ENCODE results near the gene MMD2.

Gene MMD2

DNA sequence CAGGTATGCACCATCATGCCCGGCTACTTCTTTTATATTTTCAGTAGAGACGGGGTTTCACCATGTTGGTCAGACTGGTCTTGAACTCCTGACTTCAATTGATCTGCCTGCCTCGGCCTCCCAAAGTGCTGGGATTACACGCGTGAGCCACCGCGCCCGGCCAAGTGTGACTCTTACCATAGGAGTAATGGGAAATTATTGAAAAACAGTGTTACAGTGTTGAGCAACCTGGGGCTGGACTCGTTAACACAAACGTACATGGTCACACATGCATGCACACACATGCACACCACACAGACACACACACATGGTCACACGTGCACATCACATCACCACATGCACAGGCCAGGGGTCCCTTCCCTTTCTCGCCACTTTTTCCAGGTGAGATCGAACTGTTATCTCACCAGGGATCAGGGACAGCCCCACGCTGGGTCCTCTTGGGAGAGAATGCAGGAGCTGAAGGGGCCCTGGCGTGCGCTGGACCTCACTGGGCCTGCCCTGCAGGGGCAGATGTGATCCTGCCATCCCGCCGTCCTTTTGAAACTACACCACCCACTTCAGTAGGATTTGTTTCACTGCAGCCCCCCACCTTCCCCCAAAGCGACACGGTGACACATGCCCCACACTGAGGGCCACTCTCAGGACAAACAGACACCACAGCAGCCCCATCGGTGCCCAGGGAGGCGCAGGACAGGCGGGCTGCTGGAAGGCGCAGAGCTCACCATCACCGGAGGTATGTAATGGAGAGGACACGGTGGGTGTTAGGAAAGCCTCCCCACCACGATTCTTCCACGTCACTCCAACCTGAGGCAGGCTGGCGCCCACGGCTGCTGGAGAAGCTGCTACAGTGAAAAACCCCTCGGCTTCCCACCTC, 85.7 kb downstream of the MMD2 start:
- no peak for TF ChIP-seq FOXM1 (IDR thresholded peaks at IDR 0.05; ENCODE audit: borderline replicate concordance, low read depth)
- TF ChIP-seq YY1 (IDR thresholded peaks at IDR 0.05; ENCODE audit: low read depth): no peak
- TF ChIP-seq ZBTB7A (IDR thresholded peaks at IDR 0.05; ENCODE audit: low read depth): no peak
- no peak for TF ChIP-seq TAF1 (IDR thresholded peaks at IDR 0.05; ENCODE audit: low read depth)
- TF ChIP-seq, protein P1, sequence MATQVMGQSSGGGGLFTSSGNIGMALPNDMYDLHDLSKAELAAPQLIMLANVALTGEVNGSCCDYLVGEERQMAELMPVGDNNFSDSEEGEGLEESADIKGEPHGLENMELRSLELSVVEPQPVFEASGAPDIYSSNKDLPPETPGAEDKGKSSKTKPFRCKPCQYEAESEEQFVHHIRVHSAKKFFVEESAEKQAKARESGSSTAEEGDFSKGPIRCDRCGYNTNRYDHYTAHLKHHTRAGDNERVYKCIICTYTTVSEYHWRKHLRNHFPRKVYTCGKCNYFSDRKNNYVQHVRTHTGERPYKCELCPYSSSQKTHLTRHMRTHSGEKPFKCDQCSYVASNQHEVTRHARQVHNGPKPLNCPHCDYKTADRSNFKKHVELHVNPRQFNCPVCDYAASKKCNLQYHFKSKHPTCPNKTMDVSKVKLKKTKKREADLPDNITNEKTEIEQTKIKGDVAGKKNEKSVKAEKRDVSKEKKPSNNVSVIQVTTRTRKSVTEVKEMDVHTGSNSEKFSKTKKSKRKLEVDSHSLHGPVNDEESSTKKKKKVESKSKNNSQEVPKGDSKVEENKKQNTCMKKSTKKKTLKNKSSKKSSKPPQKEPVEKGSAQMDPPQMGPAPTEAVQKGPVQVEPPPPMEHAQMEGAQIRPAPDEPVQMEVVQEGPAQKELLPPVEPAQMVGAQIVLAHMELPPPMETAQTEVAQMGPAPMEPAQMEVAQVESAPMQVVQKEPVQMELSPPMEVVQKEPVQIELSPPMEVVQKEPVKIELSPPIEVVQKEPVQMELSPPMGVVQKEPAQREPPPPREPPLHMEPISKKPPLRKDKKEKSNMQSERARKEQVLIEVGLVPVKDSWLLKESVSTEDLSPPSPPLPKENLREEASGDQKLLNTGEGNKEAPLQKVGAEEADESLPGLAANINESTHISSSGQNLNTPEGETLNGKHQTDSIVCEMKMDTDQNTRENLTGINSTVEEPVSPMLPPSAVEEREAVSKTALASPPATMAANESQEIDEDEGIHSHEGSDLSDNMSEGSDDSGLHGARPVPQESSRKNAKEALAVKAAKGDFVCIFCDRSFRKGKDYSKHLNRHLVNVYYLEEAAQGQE (IDR thresholded peaks at IDR 0.05; ENCODE audit: low read depth): no peak
- no peak for TF ChIP-seq EGR1 (IDR thresholded peaks at IDR 0.05)
- TF ChIP-seq RAD21 (IDR thresholded peaks at IDR 0.05; ENCODE audit: low read depth): no peak
- TF ChIP-seq TCF12 (IDR thresholded peaks at IDR 0.05; ENCODE audit: low read depth): no peak
- TF ChIP-seq, protein P2, sequence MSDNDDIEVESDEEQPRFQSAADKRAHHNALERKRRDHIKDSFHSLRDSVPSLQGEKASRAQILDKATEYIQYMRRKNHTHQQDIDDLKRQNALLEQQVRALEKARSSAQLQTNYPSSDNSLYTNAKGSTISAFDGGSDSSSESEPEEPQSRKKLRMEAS (IDR thresholded peaks at IDR 0.05): no peak
- TF ChIP-seq, protein P3, sequence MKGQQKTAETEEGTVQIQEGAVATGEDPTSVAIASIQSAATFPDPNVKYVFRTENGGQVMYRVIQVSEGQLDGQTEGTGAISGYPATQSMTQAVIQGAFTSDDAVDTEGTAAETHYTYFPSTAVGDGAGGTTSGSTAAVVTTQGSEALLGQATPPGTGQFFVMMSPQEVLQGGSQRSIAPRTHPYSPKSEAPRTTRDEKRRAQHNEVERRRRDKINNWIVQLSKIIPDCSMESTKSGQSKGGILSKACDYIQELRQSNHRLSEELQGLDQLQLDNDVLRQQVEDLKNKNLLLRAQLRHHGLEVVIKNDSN (IDR thresholded peaks at IDR 0.05): no peak
- TF ChIP-seq TEAD4 (IDR thresholded peaks at IDR 0.05): no peak
- no peak for TF ChIP-seq EP300 (IDR thresholded peaks at IDR 0.05; ENCODE audit: borderline replicate concordance)
- TF ChIP-seq CREB1 (IDR thresholded peaks at IDR 0.05; ENCODE audit: low read depth): no peak
- TF ChIP-seq CEBPB (IDR thresholded peaks at IDR 0.05): no peak
- no peak for TF ChIP-seq NFIC (IDR thresholded peaks at IDR 0.05)

DNA sequence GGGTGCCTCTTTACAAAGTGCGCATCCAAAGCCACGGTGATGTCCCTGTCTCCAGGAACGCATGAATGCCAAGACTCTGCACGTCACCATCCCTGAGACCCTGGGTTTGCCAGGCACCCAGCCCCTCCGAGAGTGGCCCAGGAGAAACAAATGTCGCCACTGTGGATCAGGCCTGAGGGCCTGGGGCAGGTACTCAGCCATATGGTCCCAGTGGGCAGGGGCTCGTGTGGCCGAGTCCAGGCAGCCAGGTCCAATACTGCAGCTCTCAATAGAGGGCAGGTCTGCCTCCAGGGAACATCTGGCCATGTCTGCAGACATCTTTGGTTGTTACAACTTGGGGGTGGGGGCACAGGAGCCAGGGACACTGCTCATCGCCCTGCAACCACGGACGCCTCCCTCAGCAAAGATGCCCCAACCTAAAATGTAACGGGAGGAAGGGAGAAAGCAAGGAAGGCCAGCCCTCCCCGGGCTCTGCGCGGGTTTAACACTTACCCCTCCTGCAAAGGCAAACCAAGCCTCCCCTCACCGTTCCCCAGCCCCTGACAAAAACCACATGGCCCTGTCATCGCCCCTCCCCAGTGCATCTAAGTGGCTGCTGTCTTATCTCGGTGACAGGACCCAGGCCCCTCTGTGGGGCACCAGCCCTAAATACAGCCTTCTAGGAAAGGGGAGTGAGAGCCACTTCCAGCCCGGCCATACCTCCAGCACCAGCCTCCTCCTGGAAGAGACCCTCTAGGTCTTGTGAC, 86.9 kb downstream of the MMD2 start:
- TF ChIP-seq TEAD4 (IDR thresholded peaks at IDR 0.05) (no peak), EP300 (IDR thresholded peaks at IDR 0.05; ENCODE audit: borderline replicate concordance) (no peak), TCF12 (IDR thresholded peaks at IDR 0.05; ENCODE audit: low read depth) (no peak)

DNA sequence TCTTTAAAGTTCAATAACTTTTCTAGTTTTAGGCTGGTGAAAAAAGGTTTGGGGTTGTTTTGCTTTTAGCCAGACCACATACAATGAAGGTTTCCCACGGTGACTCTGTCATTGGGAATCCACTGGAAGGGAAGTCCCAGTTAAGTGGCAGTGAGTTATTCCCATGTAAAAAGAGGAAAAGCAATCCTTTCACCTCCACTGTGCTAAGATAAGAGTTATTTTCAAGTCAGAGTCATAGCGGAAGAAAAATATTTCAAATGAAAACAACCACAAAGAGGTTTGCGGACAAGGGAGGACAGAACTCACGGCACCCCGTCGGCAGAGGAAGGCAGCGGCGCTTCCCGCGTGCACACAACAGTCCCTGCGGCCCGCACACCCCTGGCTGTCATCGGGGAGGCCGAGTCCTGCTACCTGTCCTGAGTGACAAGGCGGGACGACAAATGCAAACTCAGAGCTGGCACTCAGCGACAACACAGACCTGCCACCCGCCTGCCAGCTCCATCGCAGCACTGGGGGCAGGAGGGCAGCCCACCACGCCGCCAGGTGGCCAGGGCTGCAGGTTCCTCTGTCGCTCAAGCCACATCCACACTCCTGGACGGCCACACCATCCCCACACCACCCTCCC, 87.8 kb downstream of the MMD2 start:
- TF ChIP-seq, protein P1 (IDR thresholded peaks at IDR 0.05; ENCODE audit: low read depth): no peak
- no peak for TF ChIP-seq RAD21 (IDR thresholded peaks at IDR 0.05; ENCODE audit: low read depth)
- no peak for TF ChIP-seq TAF1 (IDR thresholded peaks at IDR 0.05; ENCODE audit: low read depth)
- TF ChIP-seq CEBPB (IDR thresholded peaks at IDR 0.05): no peak

DNA sequence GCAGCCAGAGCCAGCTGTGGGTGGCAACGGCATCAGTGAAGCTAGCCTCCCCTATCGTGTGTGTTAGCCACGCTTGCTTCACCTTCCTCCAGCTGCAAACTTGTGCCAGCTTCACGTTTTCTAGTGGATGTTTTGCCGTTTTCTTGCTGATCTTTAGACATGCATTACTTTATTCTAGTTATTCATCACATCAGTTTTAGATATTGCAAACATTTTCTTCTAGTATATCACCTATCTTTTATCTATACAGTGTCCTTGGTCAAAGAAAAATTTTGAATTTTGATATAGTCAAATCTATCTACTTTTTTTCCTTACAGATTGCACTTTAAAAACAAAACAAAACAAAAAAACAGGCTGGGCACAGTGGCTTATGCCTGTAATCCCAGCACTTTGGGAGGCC, 90.5 kb downstream of the MMD2 start:
- no peak for TF ChIP-seq ZBTB7A (IDR thresholded peaks at IDR 0.05; ENCODE audit: low read depth)
- TF ChIP-seq, protein P3 (IDR thresholded peaks at IDR 0.05): no peak
- TF ChIP-seq TCF12 (IDR thresholded peaks at IDR 0.05; ENCODE audit: low read depth): no peak
- no peak for TF ChIP-seq CEBPB (IDR thresholded peaks at IDR 0.05)

DNA sequence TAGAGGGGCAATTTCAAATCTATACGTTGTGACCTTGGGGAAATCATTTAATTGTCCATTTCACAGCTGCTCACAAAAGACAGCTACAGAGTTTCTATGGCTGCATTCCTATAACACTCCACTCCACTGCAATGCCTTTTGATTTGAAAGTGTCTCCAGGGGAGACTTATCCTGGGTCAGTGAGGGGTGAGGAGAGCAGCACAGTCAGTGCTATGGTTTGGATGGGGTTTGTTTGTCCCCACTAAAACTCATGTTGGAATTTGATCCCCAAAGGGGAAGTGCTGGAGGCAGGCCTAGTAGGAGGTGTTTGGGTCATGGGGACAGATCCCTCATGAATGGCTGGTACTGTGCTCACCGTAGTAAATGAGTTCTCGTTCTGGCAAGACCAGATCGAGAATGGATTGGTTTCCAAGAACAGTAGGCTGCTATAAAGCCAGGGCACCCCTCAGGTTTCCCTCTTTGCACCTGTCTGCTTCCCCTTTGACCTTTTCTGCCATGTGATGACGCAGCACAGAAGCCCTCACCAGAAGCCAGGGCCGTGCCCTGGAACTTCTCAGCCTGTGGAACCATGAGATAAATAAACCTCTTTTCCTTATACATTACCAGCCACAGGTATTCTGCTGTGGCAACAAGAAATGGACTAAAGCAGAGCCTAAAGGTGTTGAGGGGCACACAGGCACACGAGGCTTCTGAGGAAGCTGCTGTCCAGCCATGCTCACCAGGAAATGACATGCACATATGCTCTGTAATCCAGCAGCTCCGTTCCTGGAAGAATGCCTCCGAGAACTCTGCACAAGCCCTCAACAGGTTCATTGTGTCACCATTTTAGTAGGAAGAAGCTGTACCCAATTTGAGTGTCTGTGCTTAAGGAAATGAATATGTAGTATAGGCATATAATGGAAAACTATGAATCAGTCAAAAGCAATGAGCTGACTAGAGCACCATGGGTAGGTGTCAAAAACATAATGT, 92.2 kb downstream of the MMD2 start:
- TF ChIP-seq YY1 (IDR thresholded peaks at IDR 0.05; ENCODE audit: low read depth) (no peak), NFIC (IDR thresholded peaks at IDR 0.05) (no peak), EGR1 (IDR thresholded peaks at IDR 0.05) (no peak), RAD21 (IDR thresholded peaks at IDR 0.05; ENCODE audit: low read depth) (no peak), CREB1 (IDR thresholded peaks at IDR 0.05; ENCODE audit: low read depth) (no peak), ZBTB7A (IDR thresholded peaks at IDR 0.05; ENCODE audit: low read depth) (no peak), CEBPB (IDR thresholded peaks at IDR 0.05) (no peak), FOXM1 (IDR thresholded peaks at IDR 0.05; ENCODE audit: borderline replicate concordance, low read depth) (no peak), TEAD4 (IDR thresholded peaks at IDR 0.05) (no peak), EP300 (IDR thresholded peaks at IDR 0.05; ENCODE audit: borderline replicate concordance) (no peak)
- TF ChIP-seq, protein P3 (IDR thresholded peaks at IDR 0.05): no peak
- TF ChIP-seq, protein P2 (IDR thresholded peaks at IDR 0.05): no peak
- TF ChIP-seq, protein P1 (IDR thresholded peaks at IDR 0.05; ENCODE audit: low read depth): no peak
